SK-N-SH treated with all-trans-retinoic acid at 6 μM for 48 hours (cell line): ENCODE measurements around the gene RHOC.

ENCODE experiments used
- ARNTL ChIP-seq: fragments of 450-650 bp; formaldehyde crosslinking; IDR thresholded peaks from 2 replicates; pipeline ENCODE4 v1.5.0; 2020; ENCODE audit warnings: low read depth, mild to moderate bottlenecking, moderate library complexity, borderline replicate concordance
- BACH2 ChIP-seq: fragments of 250-450 bp; sonication (Bioruptor Pico); IDR thresholded peaks from 2 replicates; pipeline ENCODE4 v1.9.0; 2021; ENCODE audit warnings: mild to moderate bottlenecking, borderline replicate concordance
- CREB5 ChIP-seq: fragments of 250-450 bp; sonication (Bioruptor Pico); IDR thresholded peaks from 2 replicates; pipeline ENCODE4 v1.5.1; 2020; ENCODE audit warnings: low read depth, mild to moderate bottlenecking, moderate library complexity
- CSRNP3 ChIP-seq: fragments of 250-450 bp; sonication (Bioruptor Pico); IDR thresholded peaks from 2 replicates; pipeline ENCODE4 v1.5.1; 2021; ENCODE audit warnings: mild to moderate bottlenecking, moderate library complexity
- ISL1 ChIP-seq: fragments of 250-450 bp; sonication (Bioruptor Pico); IDR thresholded peaks from 2 replicates; pipeline ENCODE4 v2.1.2; 2022; ENCODE audit warnings: mild to moderate bottlenecking, moderate library complexity
- POU6F1 ChIP-seq: fragments of 250-450 bp; sonication (Bioruptor Pico); IDR thresholded peaks from 2 replicates; pipeline ENCODE4 v1.8.0; 2021; ENCODE audit warnings: low read depth, mild to moderate bottlenecking, moderate library complexity, borderline replicate concordance
- PPARA ChIP-seq: fragments of 250-450 bp; sonication (Bioruptor Pico); IDR thresholded peaks from 2 replicates; pipeline ENCODE4 v1.5.0; 2020; ENCODE audit warnings: mild to moderate bottlenecking, borderline replicate concordance
- RARB ChIP-seq: fragments of 250-450 bp; sonication (Bioruptor Pico); IDR thresholded peaks from 2 replicates; pipeline ENCODE4 v1.8.0; 2021; ENCODE audit warnings: mild to moderate bottlenecking, moderate library complexity
- TOX ChIP-seq: fragments of 250-450 bp; sonication (Bioruptor Pico); IDR thresholded peaks from 2 replicates; pipeline ENCODE4 v1.8.0; 2021; ENCODE audit warnings: mild to moderate bottlenecking, moderate library complexity, borderline replicate concordance
- ZFP30 ChIP-seq: fragments of 450-650 bp; formaldehyde crosslinking; IDR thresholded peaks from 2 replicates; pipeline ENCODE4 v1.5.0; 2022; ENCODE audit warnings: mild to moderate bottlenecking, moderate library complexity
- ZNF70 ChIP-seq: fragments of 450-650 bp; formaldehyde crosslinking; IDR thresholded peaks from 2 replicates; pipeline ENCODE4 v1.5.0; 2020; ENCODE audit warnings: mild to moderate bottlenecking, moderate library complexity
- ZNF8 ChIP-seq: fragments of 450-650 bp; formaldehyde crosslinking; IDR thresholded peaks from 2 replicates; pipeline ENCODE4 v1.5.0; 2020; ENCODE audit warnings: mild to moderate bottlenecking, moderate library complexity

- TF ChIP-seq CSRNP3 (CRISPR knock-in tag) (no peak), ARNTL (CRISPR knock-in tag) (no peak), RARB (CRISPR knock-in tag) (no peak), ISL1 (no peak), ZFP30 (CRISPR knock-in tag) (no peak), TOX (CRISPR knock-in tag) (no peak), PPARA (CRISPR knock-in tag) (no peak), CREB5 (no peak), ZNF70 (CRISPR knock-in tag) (no peak), ZNF8 (no peak), POU6F1 (CRISPR knock-in tag) (no peak), BACH2 (CRISPR knock-in tag) (no peak)
Measured at GRCh38 chr1:112754116-112754628, 47.2 kb upstream of the RHOC start.
